Measurements from ENCODE around the gene CLN6. TPM values are rescaled to one million over a fixed set of nuclear protein-coding genes. Genes with fewer than 3 reads are reported as not detected.
"Not testable (repeated sequence)": the region's sequence is repeated elsewhere in the genome, so short reads cannot be mapped to it uniquely, and the experiment has no call there.

The CLN6 gene
- total RNA-seq, 1 donor from 2014 or later = 18.0 TPM

- H3K36me3 Mint-ChIP-seq (ENCODE audit: low read depth) = no peaks in the 10 kb centered on the region
These were observed 6.4 kb downstream of the CLN6 start for GRCh38 chr15:68223171-68223570.

GRCh38 chr15:68222432-68222743 is 7.1 kb downstream of the CLN6 start:
- DNase-seq (ENCODE audit: low spot score) = peak; percentile 56
- not testable (repeated sequence) for H3K27me3 Mint-ChIP-seq (ENCODE audit: low read depth); H3K4me1 Mint-ChIP-seq (ENCODE audit: low read depth); H3K4me3 Mint-ChIP-seq (ENCODE audit: unreplicated experiment); H3K9me3 Mint-ChIP-seq (ENCODE audit: low read depth); H3K36me3 Mint-ChIP-seq (ENCODE audit: low read depth); H3K27ac Mint-ChIP-seq (ENCODE audit: unreplicated experiment)

More at GRCh38 chr15:68223171-68223570, 6.4 kb downstream of the CLN6 start:
- no peak overlapping the region for H3K27ac Mint-ChIP-seq (ENCODE audit: unreplicated experiment)
- H3K27me3 Mint-ChIP-seq (ENCODE audit: low read depth) = no peaks in the 10 kb centered on the region
- H3K9me3 Mint-ChIP-seq (ENCODE audit: low read depth) = no peaks in the 10 kb centered on the region
- TF ChIP-seq, protein P1, sequence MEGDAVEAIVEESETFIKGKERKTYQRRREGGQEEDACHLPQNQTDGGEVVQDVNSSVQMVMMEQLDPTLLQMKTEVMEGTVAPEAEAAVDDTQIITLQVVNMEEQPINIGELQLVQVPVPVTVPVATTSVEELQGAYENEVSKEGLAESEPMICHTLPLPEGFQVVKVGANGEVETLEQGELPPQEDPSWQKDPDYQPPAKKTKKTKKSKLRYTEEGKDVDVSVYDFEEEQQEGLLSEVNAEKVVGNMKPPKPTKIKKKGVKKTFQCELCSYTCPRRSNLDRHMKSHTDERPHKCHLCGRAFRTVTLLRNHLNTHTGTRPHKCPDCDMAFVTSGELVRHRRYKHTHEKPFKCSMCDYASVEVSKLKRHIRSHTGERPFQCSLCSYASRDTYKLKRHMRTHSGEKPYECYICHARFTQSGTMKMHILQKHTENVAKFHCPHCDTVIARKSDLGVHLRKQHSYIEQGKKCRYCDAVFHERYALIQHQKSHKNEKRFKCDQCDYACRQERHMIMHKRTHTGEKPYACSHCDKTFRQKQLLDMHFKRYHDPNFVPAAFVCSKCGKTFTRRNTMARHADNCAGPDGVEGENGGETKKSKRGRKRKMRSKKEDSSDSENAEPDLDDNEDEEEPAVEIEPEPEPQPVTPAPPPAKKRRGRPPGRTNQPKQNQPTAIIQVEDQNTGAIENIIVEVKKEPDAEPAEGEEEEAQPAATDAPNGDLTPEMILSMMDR (IDR thresholded peaks at IDR 0.05) = no peak
- H3K4me1 Mint-ChIP-seq (ENCODE audit: low read depth) = peaks cover 10% of the 10 kb centered on the region
- DNase-seq (ENCODE audit: low spot score) = peak; percentile 43
- no peak overlapping the region for H3K4me3 Mint-ChIP-seq (ENCODE audit: unreplicated experiment)

DNA sequence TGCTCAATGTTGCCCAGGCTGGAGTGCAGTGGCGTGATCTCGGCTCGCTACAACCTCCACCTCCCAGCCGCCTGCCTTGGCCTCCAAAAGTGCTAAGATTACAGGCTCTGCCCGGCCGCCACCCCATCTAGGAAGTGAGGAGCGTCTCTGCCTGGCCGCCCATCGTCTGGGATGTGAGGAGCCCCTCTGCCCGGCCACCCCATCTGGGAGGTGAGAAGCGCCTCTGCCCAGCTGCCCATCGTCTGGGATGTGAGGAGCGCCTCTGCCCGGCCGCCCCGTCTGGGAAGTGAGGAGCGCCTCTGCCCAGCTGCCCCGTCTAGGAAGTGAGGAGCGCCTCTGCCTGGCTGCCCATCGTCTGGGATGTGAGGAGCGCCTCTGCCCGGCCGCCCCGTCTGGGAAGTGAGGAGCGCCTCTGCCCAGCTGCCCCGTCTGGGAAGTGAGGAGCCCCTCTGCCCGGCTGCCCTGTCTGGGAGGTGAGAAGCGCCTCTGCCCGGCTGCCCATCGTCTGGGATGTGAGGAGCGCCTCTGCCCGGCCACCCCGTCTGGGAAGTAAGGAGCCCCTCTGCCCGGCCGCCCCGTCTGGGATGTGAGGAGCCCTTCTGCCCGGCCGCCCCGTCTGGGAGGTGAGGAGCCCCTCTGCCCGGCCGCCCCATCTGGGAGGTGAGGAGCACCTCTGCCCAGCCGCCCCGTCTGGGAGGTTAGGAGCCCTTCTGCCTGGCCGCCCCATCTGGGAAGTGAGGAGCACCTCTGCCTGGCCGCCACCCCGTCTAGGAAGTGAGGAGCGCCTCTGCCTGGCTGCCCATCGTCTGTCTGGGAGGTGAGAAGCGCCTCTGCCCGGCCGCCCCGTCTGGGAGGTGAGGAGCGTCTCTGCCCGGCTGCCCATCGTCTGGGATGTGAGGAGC is 7.7 kb downstream of the CLN6 start:
- not testable (repeated sequence) for H3K27me3 Mint-ChIP-seq (ENCODE audit: low read depth); H3K4me1 Mint-ChIP-seq (ENCODE audit: low read depth); H3K9me3 Mint-ChIP-seq (ENCODE audit: low read depth); H3K27ac Mint-ChIP-seq (ENCODE audit: unreplicated experiment); H3K36me3 Mint-ChIP-seq (ENCODE audit: low read depth); H3K4me3 Mint-ChIP-seq (ENCODE audit: unreplicated experiment)
- DNase-seq (ENCODE audit: low spot score) = peak; percentile 57

DNA sequence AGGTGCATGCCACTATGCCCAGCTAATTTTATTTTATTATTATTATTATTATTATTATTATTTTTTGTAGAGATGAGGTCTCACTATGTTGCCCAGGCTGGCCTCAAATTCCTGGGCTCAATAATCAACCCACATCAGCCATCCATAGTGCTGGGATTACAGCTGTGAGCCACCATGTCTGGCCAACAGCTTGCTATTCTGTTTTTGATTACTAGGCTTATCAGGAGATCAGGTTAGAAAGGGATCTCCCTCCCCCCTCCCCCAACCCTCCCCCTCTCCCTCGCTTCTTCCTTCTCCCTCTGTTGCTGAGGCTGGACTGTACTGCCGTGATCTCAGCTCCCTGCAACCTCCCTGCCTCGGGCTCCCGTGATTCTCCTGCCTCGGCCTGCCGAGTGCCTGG is 8.6 kb downstream of the CLN6 start:
- Mint-ChIP-seq H3K9me3 (ENCODE audit: low read depth) (no peaks in the 10 kb centered on the region), H3K36me3 (ENCODE audit: low read depth) (no peaks in the 10 kb centered on the region), H3K4me1 (ENCODE audit: low read depth) (no peaks in the 10 kb centered on the region), H3K4me3 (ENCODE audit: unreplicated experiment) (no peak overlapping the region), H3K27ac (ENCODE audit: unreplicated experiment) (no peak overlapping the region), H3K27me3 (ENCODE audit: low read depth) (no peaks in the 10 kb centered on the region)
- no peak for DNase-seq (ENCODE audit: low spot score)
- TF ChIP-seq, protein P1 (IDR thresholded peaks at IDR 0.05) = no peak

GRCh38 chr15:68220489-68220888 is 9.0 kb downstream of the CLN6 start:
- no peaks in the 10 kb centered on the region for H3K4me1 Mint-ChIP-seq (ENCODE audit: low read depth)
- H3K27ac Mint-ChIP-seq (ENCODE audit: unreplicated experiment) = no peak overlapping the region
- no peaks in the 10 kb centered on the region for H3K9me3 Mint-ChIP-seq (ENCODE audit: low read depth)
- no peak for DNase-seq (ENCODE audit: low spot score)
- H3K36me3 Mint-ChIP-seq (ENCODE audit: low read depth) = no peaks in the 10 kb centered on the region
- no peaks in the 10 kb centered on the region for H3K27me3 Mint-ChIP-seq (ENCODE audit: low read depth)
- no peak overlapping the region for H3K4me3 Mint-ChIP-seq (ENCODE audit: unreplicated experiment)
- TF ChIP-seq, protein P1 (IDR thresholded peaks at IDR 0.05) = no peak

DNA sequence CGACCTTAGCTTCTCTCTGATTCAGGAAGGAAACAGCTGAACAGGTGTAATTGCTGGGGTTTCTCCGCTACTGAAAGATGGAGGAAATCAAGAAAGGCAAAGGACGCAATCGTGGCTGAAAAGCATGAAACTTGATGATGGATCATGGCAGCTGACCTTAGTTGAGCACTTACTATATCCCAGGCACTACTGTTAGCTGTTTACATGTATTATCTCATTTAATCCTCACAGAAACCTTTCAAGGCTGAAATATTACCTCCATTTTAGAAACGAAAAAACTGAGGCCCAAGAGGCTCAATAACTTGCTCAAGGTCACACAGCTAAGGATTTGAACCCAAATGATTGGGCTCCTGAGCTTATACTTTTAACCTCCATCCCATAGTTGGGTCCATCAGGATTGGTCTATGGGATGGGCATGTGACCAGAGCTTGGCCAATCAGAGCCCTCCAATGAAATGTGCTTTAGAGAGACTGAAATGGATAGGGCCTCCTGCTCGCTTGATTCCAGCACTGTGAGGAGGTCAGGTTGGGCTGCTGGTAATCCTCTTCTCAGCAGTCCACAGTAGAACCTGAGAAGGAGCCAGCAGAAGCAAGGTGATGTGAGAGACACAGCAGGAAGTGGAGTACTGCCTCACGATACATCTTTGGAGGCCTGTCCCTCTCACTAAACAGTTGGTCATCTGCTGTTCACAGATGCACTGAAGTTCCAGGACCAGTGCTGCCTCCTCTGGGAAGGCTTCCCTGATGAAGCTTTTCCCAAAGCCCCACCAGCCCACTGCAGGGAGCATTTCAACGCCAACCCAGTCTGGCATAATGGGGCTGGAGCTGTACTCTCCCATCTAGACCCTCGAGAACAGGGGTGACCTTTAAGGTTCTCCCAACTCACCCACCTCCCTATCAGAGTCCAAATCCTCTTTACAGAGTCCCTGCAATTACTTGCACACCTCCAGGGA is 10.4 kb downstream of the CLN6 start:
- TF ChIP-seq, protein P1 (IDR thresholded peaks at IDR 0.05) = no peak
- H3K4me3 Mint-ChIP-seq (ENCODE audit: unreplicated experiment) = no peak overlapping the region
- peak; percentile 22 for DNase-seq (ENCODE audit: low spot score)
- no peaks in the 10 kb centered on the region for H3K4me1 Mint-ChIP-seq (ENCODE audit: low read depth)
- H3K27ac Mint-ChIP-seq (ENCODE audit: unreplicated experiment) = no peak overlapping the region
- no peaks in the 10 kb centered on the region for H3K27me3 Mint-ChIP-seq (ENCODE audit: low read depth)
- peaks cover 1% of the 10 kb centered on the region for H3K36me3 Mint-ChIP-seq (ENCODE audit: low read depth)
- no peaks in the 10 kb centered on the region for H3K9me3 Mint-ChIP-seq (ENCODE audit: low read depth)

All from chondrocyte (in vitro differentiated cells).